Measurements from ENCODE around the gene ITGB1BP2. TPM values are rescaled to one million over a fixed set of nuclear protein-coding genes. Genes with fewer than 3 reads are reported as not detected.
"Not testable (repeated sequence)": the region's sequence is repeated elsewhere in the genome, so short reads cannot be mapped to it uniquely, and the experiment has no call there.

The ITGB1BP2 gene
- total RNA-seq (2014; rRNA removed; shearing (Covaris generic)): 1.0 and 1.2 TPM in 2 replicates

GRCh38 chrX:71301195-71301924 is at the start of gene ITGB1BP2:
Gene ITGB1BP2, plus strand, starts transcription at chrX:71301750. Its CDS starts 57 bp downstream, at chrX:71301807.
- no peak for DNase-seq (ENCODE audit: low spot score)

GRCh38 chrX:71252221-71252620 is 49.3 kb upstream of the ITGB1BP2 start:
- no peak for DNase-seq (ENCODE audit: low spot score)

GRCh38 chrX:71253253-71254091 is 48.1 kb upstream of the ITGB1BP2 start:
- peak; percentile 5 for DNase-seq (ENCODE audit: low spot score)

- DNase-seq (ENCODE audit: low spot score): peak; percentile 72
Observed at GRCh38 chrX:71254092-71254963, 47.2 kb upstream of the ITGB1BP2 start, which contains the start of gene ZMYM3. Gene ZMYM3, minus strand, starts transcription at chrX:71254140. Its CDS starts 885 bp downstream, at chrX:71253255.

- peak; percentile 3 for DNase-seq (ENCODE audit: low spot score)
Observed at GRCh38 chrX:71256051-71256450, 45.5 kb upstream of the ITGB1BP2 start.

- no peak for DNase-seq (ENCODE audit: low spot score)
Observed at GRCh38 chrX:71256856-71257255, 44.7 kb upstream of the ITGB1BP2 start.

DNA sequence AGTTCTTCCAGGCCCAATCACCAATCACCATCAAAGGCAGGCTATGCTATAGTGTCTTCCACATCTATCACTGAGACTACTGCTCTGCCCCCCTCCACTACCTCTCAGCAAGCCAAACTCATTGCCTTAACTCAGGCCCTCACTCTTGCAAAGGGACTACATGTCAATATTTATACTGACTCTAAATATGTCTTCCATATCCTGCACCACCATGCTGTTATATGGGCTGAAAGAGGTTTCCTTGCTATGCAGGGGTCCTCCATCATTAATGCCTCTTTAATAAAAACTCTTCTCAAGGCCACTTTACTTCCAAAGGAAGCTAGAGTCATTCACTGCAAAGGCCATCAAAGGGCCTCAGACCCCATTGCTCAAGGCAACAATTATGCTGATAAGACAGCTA is 32.9 kb upstream of the ITGB1BP2 start:
- DNase-seq (ENCODE audit: low spot score): not testable (repeated sequence)

DNA sequence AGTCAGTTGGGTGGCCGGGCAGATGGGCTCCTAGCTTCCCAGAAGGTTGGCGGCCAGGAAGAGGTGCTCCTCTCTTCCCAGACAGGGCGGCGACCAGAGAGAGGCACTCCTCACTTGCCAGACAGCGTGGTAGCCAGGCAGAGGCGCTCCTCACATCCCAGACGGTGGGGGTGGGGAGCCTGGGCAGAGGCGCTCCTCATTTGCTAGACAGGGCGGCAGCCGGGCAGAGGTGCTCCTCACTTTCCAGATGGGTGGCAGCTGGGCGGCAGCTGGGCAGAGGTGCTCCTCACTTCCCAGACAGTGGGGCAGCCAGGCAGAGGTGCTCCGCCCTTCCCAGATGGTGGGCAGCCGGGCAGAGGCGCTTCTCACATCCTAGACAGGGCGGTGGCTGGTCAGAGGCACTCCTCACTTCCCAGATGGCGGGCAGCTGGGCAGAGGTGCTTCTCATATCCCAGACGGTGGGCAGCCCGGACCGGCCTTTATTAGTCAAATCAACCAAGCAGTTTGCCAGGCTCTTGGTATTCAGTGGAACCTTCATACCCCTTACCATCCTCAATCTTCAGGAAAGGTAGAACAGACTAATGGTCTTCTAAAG is 31.7 kb upstream of the ITGB1BP2 start:
- no peak for DNase-seq (ENCODE audit: low spot score)

DNA sequence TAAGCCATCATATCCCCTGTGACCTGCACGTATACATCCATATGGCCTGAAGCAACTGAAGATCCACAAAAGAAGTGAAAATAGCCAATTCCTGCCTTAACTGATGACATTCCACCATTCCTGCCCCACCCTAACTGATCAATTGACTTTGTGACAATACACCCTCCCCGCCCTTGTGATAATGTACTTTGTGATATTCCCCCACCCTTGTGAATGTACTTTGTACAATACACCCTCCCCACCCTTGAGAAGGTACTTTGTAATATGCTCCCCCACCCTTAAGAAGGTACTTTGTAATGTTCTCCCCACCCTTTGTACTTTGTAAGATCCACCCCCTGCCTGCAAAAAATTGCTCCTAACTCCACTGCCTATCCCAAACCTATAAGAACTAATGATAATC is 29.2 kb upstream of the ITGB1BP2 start:
- DNase-seq (ENCODE audit: low spot score): not testable (repeated sequence)

- not testable (repeated sequence) for DNase-seq (ENCODE audit: low spot score)
Observed at GRCh38 chrX:71281300-71281699, 20.2 kb upstream of the ITGB1BP2 start.

DNA sequence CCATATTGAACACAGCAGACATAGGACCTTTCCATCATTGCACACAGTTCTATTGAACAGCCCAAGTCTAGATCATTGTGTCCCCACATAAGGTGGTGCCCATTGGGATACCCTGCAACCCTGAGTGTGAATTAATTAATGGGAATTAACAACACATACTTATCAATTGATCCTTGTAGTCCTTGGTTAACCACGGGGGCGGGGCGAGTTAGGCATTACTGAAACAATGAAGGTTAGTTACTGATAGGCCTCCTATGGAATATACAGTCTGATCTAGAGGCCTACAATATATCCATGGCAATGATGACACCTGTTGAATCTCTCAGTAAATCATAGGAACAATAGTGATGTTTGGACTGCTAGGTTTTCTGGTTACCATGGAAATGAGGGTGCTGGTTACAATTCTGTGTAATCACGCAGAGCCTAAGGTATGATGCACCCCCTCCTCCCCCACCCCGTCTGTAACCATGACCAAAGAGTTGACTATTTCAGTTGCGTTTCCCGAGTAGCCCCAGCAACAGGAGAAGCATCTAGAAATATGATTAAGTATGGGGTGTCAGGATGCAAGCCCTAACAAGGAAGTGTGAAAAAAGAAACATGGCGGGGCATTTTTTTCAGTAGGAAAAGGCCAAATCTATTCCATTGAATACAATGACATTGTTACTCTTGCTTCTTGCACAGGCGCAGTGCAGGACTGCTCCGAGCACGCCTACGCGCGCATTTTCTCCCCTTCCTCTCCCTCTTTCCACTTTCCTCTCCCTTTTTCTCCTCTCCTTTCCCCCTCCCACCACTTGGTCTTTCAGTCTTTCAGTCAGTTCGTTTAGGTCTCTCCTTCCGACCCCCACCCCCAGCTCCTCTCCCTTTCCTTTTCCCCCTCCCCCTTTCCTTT is 18.8 kb upstream of the ITGB1BP2 start:
- no peak for DNase-seq (ENCODE audit: low spot score)

GRCh38 chrX:71283403-71284143 is 18.0 kb upstream of the ITGB1BP2 start, which contains the start of gene NONO:
Gene NONO, plus strand, starts transcription at chrX:71283635. Its CDS starts 7,003 bp downstream, at chrX:71290638.
- DNase-seq (ENCODE audit: low spot score): peak; percentile 95

DNA sequence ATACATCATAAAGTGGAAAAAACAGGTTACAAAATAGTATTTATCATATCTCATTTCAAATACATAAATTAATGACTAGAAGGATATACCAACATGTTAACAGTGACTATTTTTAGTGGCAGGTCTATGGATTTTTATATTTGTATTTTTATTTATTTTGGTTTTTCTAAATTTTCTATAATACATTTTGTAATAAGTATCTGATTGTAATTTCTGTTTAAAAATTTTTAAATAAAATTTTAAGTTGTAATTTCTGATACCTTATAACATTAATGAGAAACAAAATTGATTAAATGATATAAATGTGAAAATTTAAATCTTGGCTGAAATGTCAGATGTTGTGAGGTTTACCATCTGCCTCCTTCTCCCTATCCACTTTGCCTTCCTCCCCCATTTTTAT is 15.6 kb upstream of the ITGB1BP2 start:
- no peak for DNase-seq (ENCODE audit: low spot score)

DNA sequence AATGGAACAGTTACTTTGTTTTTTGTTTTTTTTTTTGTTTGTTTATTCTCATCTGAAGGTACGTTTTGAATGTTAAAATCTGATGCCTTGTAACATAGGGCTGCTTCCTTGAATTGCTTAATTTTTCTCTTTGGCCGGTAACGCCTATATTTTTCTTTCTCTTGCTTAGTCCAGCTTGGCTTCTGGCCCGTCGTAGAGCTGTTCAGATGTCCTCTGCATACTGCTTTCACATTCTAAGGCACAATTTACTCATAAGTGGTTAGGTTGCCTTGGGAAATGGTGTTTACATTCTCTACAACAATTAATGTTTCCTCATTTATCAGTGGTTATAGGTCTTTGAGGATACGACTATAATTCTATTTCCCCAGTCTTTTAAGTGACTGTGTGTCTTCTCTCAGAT is 10.2 kb upstream of the ITGB1BP2 start:
- DNase-seq (ENCODE audit: low spot score): no peak

- no peak for DNase-seq (ENCODE audit: low spot score)
Observed at GRCh38 chrX:71292669-71293365, 8.7 kb upstream of the ITGB1BP2 start.

DNA sequence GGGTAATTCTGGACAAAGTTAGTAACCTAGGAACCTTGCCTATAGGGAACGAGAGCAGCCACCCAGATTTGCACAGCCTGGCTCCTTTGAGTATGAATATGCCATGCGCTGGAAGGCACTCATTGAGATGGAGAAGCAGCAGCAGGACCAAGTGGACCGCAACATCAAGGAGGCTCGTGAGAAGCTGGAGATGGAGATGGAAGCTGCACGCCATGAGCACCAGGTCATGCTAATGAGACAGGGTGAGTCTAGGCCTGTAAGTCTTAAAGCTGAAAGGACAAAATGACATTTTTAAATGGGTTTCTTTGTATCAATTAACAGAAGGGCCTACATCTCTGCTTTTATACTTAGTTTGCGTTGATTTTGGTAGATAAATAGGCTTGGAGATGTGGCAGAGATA is 4.7 kb upstream of the ITGB1BP2 start:
- no peak for DNase-seq (ENCODE audit: low spot score)

- no peak for DNase-seq (ENCODE audit: low spot score)
Observed at GRCh38 chrX:71298119-71298518, 3.4 kb upstream of the ITGB1BP2 start.

GRCh38 chrX:71300064-71300463 is 1.5 kb upstream of the ITGB1BP2 start:
- DNase-seq (ENCODE audit: low spot score): not testable (repeated sequence)

- DNase-seq (ENCODE audit: low spot score): not testable (repeated sequence)
Observed at GRCh38 chrX:71300495-71300894, 1.1 kb upstream of the ITGB1BP2 start.
